ENCODE data around the gene SLC9A4. TPM values are rescaled to one million over a fixed set of nuclear protein-coding genes. Genes with fewer than 3 reads are reported as not detected.

Gene SLC9A4
- total RNA-seq, 4 donors from 2014 or later = 0.24 to 1.3 (median 0.36) TPM; not detected in 1

DNA sequence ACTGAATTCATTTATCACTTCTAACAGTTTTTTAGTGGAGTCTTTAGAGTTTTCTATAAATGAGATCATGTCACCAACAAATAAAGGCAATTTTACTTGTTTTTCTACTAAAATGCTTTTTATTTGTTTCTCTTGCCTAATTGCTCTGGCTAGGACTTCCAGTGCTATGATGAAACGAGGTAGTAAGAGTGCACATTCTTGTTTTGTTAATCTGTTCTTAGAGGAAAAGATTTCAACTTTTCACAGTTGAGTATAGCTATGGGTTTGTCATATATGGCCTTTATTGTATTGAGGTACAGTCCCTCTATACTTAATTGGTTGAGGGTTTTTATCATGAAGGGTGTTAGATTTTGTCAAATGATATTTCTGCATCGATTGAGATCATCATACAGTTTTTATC lies 44.5 kb upstream of the SLC9A4 start:
- Histone ChIP-seq H3K4me1 (no peaks in the 10 kb centered on the region), H3K27ac (no peak overlapping the region), H3K27me3 (no peaks in the 10 kb centered on the region), H3K9me3 (no peaks in the 10 kb centered on the region), H3K4me3 (no peak overlapping the region), H3K36me3 (no peaks in the 10 kb centered on the region)
- TF ChIP-seq, protein P1, sequence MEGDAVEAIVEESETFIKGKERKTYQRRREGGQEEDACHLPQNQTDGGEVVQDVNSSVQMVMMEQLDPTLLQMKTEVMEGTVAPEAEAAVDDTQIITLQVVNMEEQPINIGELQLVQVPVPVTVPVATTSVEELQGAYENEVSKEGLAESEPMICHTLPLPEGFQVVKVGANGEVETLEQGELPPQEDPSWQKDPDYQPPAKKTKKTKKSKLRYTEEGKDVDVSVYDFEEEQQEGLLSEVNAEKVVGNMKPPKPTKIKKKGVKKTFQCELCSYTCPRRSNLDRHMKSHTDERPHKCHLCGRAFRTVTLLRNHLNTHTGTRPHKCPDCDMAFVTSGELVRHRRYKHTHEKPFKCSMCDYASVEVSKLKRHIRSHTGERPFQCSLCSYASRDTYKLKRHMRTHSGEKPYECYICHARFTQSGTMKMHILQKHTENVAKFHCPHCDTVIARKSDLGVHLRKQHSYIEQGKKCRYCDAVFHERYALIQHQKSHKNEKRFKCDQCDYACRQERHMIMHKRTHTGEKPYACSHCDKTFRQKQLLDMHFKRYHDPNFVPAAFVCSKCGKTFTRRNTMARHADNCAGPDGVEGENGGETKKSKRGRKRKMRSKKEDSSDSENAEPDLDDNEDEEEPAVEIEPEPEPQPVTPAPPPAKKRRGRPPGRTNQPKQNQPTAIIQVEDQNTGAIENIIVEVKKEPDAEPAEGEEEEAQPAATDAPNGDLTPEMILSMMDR (IDR thresholded peaks at IDR 0.05) = no peak
- TF ChIP-seq EP300 (IDR thresholded peaks at IDR 0.05) (no peak), POLR2A (IDR thresholded peaks at IDR 0.05) (no peak), POLR2AphosphoS5 (IDR thresholded peaks at IDR 0.05) (no peak)
- no peak for DNase-seq (ENCODE audit: low spot score in 2 of 2)
- 77% methylated on average over 2 of the region's 2 CpGs for WGBS

DNA sequence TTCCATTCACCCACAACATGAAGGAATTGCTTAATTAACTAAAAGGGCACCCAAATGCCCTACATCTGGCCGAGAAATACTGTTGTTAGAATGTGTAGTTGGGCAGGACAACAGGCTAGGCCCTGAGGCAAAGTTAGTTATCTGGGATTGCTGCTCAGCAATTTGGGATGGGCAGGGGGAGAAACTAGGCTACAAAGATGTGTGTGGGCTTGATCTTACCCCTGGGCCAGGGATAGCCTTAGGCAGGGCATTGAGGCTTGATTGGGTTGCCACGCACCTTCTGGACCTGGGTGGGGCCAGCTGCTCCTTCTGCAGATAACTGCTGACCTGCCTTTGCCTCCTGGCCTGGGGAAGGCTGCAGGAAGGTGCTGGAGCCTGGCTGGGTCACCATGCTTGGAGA lies 40.6 kb upstream of the SLC9A4 start:
- Histone ChIP-seq H3K36me3 (no peaks in the 10 kb centered on the region), H3K9me3 (no peaks in the 10 kb centered on the region), H3K27me3 (no peaks in the 10 kb centered on the region), H3K4me3 (no peak overlapping the region), H3K4me1 (no peaks in the 10 kb centered on the region), H3K27ac (no peak overlapping the region)
- TF ChIP-seq POLR2AphosphoS5 (IDR thresholded peaks at IDR 0.05) (no peak), POLR2A (IDR thresholded peaks at IDR 0.05) (no peak), EP300 (IDR thresholded peaks at IDR 0.05) (no peak)
- TF ChIP-seq, protein P1 (IDR thresholded peaks at IDR 0.05) = no peak
- no peak for DNase-seq (ENCODE audit: low spot score in 2 of 2)
- WGBS = 58% methylated on average over 2 of the region's 2 CpGs

DNA sequence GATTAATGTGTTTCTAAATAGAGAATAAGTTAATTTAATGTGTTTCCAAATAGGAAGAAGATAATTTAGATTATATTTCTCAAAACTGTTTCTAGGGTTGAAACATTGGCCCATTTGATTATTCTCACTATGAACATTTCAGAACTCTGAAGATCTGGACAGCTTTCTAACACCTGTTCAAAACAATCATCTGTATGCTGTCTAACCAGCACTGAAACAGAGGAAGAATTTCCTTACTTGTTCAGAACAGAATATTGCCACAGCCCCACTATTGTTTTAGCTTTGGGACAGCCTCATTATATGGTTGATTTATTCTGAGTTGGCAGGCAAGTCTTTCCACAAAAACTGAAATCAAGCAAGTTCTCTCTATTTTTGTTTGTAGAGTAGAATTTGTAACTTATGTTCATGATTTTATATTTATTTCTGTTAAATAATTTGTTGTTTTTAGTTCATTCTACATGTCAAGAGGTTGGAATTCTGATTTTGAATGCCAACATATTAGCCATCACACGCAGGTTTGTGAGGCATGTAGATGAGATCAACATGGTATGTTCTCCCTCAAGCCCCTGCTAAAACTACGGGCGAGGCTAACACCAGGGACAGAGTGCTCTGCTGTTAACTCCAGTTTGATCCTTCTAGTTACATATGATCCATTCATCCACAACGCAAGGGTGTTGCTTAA lies 38.9 kb upstream of the SLC9A4 start:
- no peaks in the 10 kb centered on the region for H3K4me1 ChIP-seq
- no peaks in the 10 kb centered on the region for H3K9me3 ChIP-seq
- H3K27ac ChIP-seq = no peak overlapping the region
- no peaks in the 10 kb centered on the region for H3K27me3 ChIP-seq
- WGBS = 93% methylated on average over 4 of the region's 4 CpGs
- TF ChIP-seq EP300 (IDR thresholded peaks at IDR 0.05) (no peak), POLR2AphosphoS5 (IDR thresholded peaks at IDR 0.05) (no peak), POLR2A (IDR thresholded peaks at IDR 0.05) (no peak)
- TF ChIP-seq, protein P1 (IDR thresholded peaks at IDR 0.05) = no peak
- no peaks in the 10 kb centered on the region for H3K36me3 ChIP-seq
- no peak overlapping the region for H3K4me3 ChIP-seq
- no peak for DNase-seq (ENCODE audit: low spot score in 2 of 2)

DNA sequence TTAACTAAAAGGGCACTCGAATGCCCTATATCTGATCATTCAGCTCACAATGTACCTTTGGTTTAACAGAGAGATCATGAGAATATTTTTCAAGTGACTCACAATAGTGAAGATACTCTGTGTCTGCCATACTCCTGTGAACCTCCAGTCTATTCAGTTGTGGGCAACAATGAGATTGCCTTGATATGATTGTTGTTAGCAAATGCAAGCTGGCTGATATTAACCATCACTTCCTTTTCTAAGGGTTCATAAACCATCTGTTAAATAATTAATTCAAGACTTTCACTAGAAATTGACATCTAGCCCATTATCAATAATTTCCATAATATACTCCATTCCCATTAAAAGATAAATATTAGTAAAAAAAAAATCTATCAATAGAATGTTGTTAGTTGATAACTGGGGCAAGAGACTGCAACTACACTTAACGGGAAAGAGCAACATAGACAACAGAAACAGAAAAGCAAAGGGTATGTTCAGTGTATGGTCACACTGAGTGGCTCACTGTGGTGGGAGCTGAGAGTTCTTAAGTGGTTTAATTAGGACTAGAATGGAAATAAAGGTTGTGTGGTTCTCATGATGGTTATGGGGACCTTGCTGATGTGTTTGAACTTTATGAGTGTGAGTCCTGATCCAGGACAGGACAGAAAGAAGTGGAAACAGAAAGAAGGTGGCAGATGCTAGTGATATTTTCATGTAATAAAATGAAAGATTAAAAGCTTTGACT lies 38.2 kb upstream of the SLC9A4 start:
- H3K9me3 ChIP-seq = no peaks in the 10 kb centered on the region
- H3K27me3 ChIP-seq = no peaks in the 10 kb centered on the region
- no peak overlapping the region for H3K4me3 ChIP-seq
- H3K4me1 ChIP-seq = no peaks in the 10 kb centered on the region
- 91% methylated on average over 2 of the region's 2 CpGs for WGBS
- DNase-seq (ENCODE audit: low spot score in 2 of 2) = no peak
- no peak overlapping the region for H3K27ac ChIP-seq
- H3K36me3 ChIP-seq = no peaks in the 10 kb centered on the region
- TF ChIP-seq POLR2AphosphoS5 (IDR thresholded peaks at IDR 0.05) (no peak), EP300 (IDR thresholded peaks at IDR 0.05) (no peak), POLR2A (IDR thresholded peaks at IDR 0.05) (no peak)
- TF ChIP-seq, protein P1 (IDR thresholded peaks at IDR 0.05) = no peak

DNA sequence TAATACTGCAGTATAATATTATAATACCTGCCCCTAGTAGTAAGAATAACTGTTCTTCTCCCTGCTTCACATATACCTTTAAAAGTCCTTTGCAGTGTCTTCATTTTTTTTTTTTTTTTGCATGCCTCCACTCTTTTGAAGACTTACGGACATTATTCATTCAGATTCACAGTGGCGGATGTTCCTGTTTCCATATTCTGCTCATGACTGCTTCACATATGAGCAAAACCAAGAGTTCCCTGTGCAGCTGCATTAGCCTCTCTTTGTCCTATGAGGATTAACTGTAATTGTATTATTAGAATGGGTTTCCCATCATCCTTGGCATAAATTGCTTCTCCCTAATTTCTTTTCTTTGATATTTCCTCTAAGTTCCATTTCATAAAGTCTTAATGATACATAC lies 37.3 kb upstream of the SLC9A4 start:
- H3K27ac ChIP-seq = no peak overlapping the region
- 61% methylated on average over 2 of the region's 2 CpGs for WGBS
- TF ChIP-seq, protein P1 (IDR thresholded peaks at IDR 0.05) = no peak
- no peak for TF ChIP-seq POLR2A (IDR thresholded peaks at IDR 0.05)
- TF ChIP-seq EP300 (IDR thresholded peaks at IDR 0.05) = no peak
- no peak for TF ChIP-seq POLR2AphosphoS5 (IDR thresholded peaks at IDR 0.05)
- DNase-seq (ENCODE audit: low spot score in 2 of 2) = no peak
- H3K36me3 ChIP-seq = no peaks in the 10 kb centered on the region
- H3K9me3 ChIP-seq = no peaks in the 10 kb centered on the region
- no peak overlapping the region for H3K4me3 ChIP-seq
- no peaks in the 10 kb centered on the region for H3K27me3 ChIP-seq
- H3K4me1 ChIP-seq = no peaks in the 10 kb centered on the region
